ENCODE data around the gene GSX1.

DNA sequence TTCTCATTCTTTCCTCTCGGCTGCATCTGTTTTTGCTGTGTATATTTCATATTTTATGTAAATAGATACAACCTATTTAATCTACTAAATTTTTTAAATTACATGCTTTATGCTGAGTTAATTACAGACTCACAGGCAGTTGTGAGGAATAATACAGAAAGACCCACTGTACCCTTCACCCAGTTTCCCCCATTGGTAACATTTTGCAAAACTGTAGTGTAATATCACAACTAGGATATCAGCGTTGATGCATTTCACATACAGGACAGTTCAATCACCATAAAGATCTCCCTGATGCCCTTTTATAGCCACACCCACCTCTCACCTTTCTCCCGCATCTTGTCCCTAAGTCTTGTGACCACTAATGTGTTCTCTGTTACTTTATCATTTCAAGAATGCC, 43.5 kb downstream of the GSX1 start:
- TF ChIP-seq YY1 (IDR thresholded peaks at IDR 0.05) (no peak), SP1 (IDR thresholded peaks at IDR 0.05) (no peak), TAF1 (conservative IDR thresholded peaks at IDR 0.05) (no peak)
- TF ChIP-seq, protein P1, sequence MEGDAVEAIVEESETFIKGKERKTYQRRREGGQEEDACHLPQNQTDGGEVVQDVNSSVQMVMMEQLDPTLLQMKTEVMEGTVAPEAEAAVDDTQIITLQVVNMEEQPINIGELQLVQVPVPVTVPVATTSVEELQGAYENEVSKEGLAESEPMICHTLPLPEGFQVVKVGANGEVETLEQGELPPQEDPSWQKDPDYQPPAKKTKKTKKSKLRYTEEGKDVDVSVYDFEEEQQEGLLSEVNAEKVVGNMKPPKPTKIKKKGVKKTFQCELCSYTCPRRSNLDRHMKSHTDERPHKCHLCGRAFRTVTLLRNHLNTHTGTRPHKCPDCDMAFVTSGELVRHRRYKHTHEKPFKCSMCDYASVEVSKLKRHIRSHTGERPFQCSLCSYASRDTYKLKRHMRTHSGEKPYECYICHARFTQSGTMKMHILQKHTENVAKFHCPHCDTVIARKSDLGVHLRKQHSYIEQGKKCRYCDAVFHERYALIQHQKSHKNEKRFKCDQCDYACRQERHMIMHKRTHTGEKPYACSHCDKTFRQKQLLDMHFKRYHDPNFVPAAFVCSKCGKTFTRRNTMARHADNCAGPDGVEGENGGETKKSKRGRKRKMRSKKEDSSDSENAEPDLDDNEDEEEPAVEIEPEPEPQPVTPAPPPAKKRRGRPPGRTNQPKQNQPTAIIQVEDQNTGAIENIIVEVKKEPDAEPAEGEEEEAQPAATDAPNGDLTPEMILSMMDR (IDR thresholded peaks at IDR 0.05; ENCODE audit: low read depth, low read length, missing input control): no peak

All from liver (tissue), 3 donors.